GM21447 (cell line): ENCODE results near the gene TEX48.
A peak's percentile ranks its signal among the peaks of the same experiment; 100 is the strongest.

Experiments
- ATAC-seq: cut with Tn5 transposase; IDR thresholded peaks from one replicate; pipeline ENCODE4 v1.9.1; 2021; ENCODE audit not compliant: unreplicated experiment

TEX48 gene

GRCh38 chr9:114626415-114627020 is 55.5 kb downstream of the TEX48 start:
- no peak for ATAC-seq

DNA sequence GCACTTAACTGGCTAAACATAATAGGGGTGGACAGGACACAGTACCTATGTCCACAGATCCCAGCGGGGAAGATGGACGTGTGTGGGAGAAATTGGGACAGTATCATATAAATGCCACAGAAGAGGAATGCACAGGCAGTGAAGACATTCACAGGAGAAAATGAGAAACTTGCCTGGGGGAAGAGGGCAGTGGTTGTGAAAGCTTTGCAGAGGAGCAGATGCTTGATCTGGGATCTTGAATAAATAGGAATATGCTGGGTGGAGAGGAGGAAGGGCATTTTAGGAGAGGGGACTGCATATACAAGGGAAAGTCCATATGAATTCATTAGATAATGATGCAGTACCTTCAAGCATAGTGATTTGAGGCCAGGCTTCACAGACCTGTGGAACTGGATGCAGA is 57.3 kb downstream of the TEX48 start:
- no peak for ATAC-seq

DNA sequence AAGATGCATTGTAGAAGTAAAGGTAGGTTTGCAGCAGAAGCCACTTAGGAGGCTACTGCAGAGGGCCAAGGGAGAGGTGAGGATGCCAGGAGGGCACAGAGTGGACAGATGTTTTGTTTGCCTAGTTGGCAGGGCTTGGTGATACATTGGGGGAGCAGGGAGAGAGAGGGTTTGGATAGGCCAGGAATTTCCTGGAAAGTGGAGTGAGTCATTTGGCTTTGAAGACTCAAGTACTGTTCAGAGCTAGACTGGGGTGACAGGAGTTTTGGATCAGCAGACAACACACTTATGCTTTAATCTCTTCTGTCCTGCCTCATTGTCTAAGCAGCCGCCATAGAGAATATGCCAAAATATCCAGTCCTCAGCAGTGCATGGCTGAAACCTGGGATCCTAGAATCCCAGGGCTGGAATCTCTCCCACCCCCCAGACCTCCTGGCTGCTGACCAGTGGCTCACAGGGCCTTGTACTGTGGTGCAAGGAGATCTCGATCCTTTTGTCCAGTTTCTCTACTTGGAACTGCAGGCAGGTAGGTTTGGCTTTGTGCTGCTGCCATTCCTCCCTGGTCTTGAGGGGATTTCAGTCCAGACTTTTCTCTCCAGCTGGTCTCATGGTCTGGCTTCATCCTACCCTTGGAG is 59.9 kb downstream of the TEX48 start:
- ATAC-seq, result no peak

GRCh38 chr9:114621561-114621960 is 60.4 kb downstream of the TEX48 start:
- no peak for ATAC-seq

DNA sequence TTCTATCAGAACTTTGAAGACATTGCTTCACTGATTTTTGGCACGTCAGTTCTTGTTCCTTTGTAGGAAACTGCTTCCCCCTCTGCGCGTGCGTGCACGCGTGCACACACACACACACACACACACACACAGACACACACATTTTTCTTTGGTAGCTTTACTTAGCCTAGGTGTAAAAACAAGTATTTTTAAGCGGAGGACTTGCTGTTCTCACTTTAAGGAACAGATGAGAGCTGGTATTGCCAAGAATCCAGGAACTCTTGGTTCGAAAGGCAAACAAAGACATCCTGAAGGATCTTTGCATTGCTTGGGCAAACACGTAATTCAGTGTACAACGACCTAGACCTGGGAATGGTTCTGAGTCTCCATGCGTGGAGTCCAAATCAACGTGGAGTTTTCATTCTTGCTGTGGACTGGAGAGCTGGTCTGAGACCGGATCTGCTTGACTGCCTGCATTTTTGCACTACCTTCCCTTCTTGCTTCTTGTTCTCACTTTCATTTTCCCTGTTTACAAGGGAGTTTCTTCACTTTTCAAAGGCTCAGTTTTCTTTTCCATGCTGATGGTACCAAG is 62.7 kb downstream of the TEX48 start:
- ATAC-seq, result peak; percentile 44

DNA sequence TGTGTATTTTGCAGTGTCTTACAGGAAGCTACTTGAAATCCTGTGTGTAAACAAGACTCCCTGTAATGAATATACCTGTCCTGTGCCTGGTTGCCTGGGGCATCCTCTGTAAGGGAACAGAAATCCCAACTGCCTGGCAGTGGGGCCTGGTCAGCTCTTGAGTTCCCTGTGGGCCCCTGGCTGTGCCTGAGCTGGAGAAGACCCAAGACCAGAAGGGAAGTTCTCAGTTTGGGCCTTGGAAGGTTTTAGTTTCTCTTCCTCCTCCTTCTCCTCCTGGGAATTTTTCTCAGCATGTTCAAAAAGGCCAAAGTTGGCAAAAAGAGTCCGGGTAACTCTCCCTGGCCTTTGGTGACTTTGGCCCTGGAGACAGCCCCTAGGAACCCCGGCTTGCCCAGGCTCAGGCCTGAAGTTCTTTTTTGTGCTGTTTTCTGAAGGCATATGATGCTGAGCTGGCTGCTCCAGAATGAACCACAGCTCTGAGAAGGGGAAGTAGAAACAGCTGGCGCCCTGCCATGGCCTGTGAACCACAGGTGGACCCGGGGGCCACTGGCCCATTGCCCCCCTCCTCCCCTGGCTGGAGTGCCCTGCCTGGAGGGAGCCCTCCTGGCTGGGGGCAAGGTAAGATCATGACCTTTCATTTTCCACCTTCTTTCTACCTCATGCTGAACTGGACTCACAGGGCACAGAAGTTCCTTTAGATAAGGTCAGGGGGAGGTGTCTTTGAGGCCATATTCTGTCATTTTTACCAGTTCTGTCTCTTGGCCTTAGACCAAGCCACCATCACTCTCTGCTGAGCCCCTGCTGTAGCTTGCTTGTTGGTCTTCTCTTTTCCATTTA is 65.1 kb downstream of the TEX48 start:
- ATAC-seq, result peak; percentile 71
